ENCODE data around the gene SPACDR. TPM values are rescaled to one million over a fixed set of nuclear protein-coding genes. Genes with fewer than 3 reads are reported as not detected.
"Not testable (repeated sequence)": the region's sequence is repeated elsewhere in the genome, so short reads cannot be mapped to it uniquely, and the experiment has no call there.

SPACDR gene
- total RNA-seq, 1 donor from 2014 or later = not detected

GRCh38 chr7:100504887-100505611, 41.0 kb upstream of the SPACDR start:
- no peak for DNase-seq (ENCODE audit: low read depth)
- no peaks in the 10 kb centered on the region for H3K36me3 ChIP-seq (ENCODE audit: control insufficient read depth, insufficient read depth, low read length)
- TF ChIP-seq, protein P1, sequence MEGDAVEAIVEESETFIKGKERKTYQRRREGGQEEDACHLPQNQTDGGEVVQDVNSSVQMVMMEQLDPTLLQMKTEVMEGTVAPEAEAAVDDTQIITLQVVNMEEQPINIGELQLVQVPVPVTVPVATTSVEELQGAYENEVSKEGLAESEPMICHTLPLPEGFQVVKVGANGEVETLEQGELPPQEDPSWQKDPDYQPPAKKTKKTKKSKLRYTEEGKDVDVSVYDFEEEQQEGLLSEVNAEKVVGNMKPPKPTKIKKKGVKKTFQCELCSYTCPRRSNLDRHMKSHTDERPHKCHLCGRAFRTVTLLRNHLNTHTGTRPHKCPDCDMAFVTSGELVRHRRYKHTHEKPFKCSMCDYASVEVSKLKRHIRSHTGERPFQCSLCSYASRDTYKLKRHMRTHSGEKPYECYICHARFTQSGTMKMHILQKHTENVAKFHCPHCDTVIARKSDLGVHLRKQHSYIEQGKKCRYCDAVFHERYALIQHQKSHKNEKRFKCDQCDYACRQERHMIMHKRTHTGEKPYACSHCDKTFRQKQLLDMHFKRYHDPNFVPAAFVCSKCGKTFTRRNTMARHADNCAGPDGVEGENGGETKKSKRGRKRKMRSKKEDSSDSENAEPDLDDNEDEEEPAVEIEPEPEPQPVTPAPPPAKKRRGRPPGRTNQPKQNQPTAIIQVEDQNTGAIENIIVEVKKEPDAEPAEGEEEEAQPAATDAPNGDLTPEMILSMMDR (IDR thresholded peaks at IDR 0.05; ENCODE audit: insufficient read depth, low read length, poor library complexity, severe bottlenecking) = no peak
- H3K4me3 ChIP-seq (ENCODE audit: low read depth, low read length) = no peak overlapping the region
- no peaks in the 10 kb centered on the region for H3K27me3 ChIP-seq (ENCODE audit: control insufficient read depth, insufficient read depth, low read length)

DNA sequence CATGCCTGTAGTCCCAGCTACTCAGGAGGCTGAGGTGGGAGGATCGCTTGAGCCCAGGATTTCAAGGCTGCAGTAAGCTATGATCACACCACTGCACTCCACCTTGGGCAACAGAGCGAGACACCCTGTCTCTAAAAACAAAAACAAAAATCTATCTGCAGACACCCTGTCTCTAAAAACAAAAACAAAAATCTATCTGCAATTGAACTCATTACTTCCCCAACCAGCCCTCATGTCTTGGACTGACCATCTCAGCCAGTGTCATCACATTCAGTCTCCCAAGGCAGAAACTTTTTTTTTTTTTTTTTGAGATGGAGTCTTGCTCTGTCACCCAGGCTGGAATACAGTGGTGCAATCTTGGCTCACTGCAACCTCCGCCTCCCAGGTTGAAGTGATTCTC, 40.0 kb upstream of the SPACDR start:
- not testable (repeated sequence) for H3K36me3 ChIP-seq (ENCODE audit: control insufficient read depth, insufficient read depth, low read length); H3K4me3 ChIP-seq (ENCODE audit: low read depth, low read length); H3K27me3 ChIP-seq (ENCODE audit: control insufficient read depth, insufficient read depth, low read length); DNase-seq (ENCODE audit: low read depth)

DNA sequence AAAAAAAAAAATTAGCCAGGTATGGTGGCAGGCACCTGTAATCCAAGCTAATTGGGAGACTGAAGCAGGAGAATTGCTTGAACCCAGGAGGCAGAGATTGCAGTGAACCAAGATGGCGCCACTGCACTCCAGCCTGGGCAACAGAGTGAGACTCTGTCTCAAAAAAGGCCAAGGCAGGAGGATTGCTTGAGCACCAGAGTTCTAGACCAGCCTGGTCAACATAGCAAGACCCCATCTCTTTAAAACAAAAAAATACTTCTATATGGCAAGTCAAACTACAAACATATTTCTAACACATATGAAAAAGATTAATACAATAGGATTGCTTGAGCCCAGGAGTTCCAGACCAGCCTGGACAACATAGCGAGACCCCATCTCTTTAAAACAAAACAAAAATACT, 36.7 kb upstream of the SPACDR start:
- DNase-seq (ENCODE audit: low read depth); H3K4me3 ChIP-seq (ENCODE audit: low read depth, low read length); H3K36me3 ChIP-seq (ENCODE audit: control insufficient read depth, insufficient read depth, low read length); H3K27me3 ChIP-seq (ENCODE audit: control insufficient read depth, insufficient read depth, low read length): not testable (repeated sequence)

DNA sequence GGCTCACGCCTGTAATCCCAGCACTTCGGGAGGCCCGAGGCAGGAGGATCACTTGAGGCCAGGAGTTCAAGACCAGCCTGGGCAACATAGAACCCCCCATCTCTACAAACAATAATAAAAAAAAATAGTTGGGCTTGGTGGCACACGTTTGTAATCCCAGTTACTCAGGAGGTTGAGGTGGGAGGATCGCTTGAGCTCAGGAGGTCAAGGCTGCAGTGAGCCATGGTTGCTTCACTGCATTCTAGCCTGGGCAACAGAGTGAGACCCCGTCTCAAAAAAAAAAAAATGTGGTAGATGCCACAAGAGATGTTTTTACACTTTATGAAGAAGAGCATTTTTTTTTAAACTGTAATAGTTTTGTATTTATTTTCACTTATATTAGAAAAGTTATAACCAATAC, 32.4 kb upstream of the SPACDR start:
- Histone ChIP-seq H3K4me3 (ENCODE audit: low read depth, low read length) (no peak overlapping the region), H3K36me3 (ENCODE audit: control insufficient read depth, insufficient read depth, low read length) (no peaks in the 10 kb centered on the region), H3K27me3 (ENCODE audit: control insufficient read depth, insufficient read depth, low read length) (no peaks in the 10 kb centered on the region)
- TF ChIP-seq, protein P1 (IDR thresholded peaks at IDR 0.05; ENCODE audit: insufficient read depth, low read length, poor library complexity, severe bottlenecking) = no peak
- no peak for DNase-seq (ENCODE audit: low read depth)

GRCh38 chr7:100493476-100494264, 29.6 kb upstream of the SPACDR start:
- Histone ChIP-seq H3K4me3 (ENCODE audit: low read depth, low read length) (peak overlapping the region; percentile 13), H3K36me3 (ENCODE audit: control insufficient read depth, insufficient read depth, low read length) (no peaks in the 10 kb centered on the region), H3K27me3 (ENCODE audit: control insufficient read depth, insufficient read depth, low read length) (peaks cover 3% of the 10 kb centered on the region)
- TF ChIP-seq, protein P1 (IDR thresholded peaks at IDR 0.05; ENCODE audit: insufficient read depth, low read length, poor library complexity, severe bottlenecking) = no peak
- DNase-seq (ENCODE audit: low read depth) = no peak

DNA sequence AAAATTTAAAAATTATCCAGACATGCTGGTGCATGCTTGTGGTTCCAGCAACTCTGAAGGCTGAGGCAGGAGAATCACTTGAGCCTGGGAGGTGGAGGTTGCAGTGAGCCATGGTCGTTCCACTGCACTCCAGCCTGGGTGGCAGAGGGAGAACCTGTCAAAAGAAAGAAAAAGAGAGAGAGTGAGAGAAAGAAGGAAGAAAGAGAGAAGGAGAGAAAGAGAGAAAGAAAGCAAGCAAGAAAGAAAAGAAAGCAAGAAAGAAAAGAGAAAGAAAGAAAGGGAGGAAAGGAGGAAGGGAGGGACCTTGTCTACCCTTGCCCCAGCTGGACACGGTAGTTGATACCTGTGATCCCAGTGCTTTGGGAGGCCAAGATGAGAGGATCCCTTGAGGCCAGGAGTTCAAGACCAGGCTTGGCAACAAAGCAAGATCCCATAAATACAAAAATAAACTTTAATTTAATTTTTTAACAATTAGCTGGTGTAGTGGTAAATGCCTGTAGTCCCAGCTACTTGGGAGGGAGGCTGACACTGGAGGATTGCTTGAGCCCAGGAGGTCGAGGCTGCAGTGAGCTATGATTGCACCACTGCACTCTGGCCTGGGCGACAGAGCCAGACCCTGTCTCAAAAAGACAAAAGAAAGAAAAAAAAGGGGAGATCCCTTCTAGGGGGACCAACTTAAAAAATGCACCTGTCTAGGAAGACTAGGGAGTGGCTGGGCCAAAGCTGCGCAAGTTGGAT, 28.8 kb upstream of the SPACDR start:
- DNase-seq (ENCODE audit: low read depth) = no peak
- Histone ChIP-seq H3K4me3 (ENCODE audit: low read depth, low read length) (peak overlapping the region; percentile 13), H3K27me3 (ENCODE audit: control insufficient read depth, insufficient read depth, low read length) (peaks cover 3% of the 10 kb centered on the region), H3K36me3 (ENCODE audit: control insufficient read depth, insufficient read depth, low read length) (no peaks in the 10 kb centered on the region)
- TF ChIP-seq, protein P1 (IDR thresholded peaks at IDR 0.05; ENCODE audit: insufficient read depth, low read length, poor library complexity, severe bottlenecking) = no peak

All from kidney epithelial cell (primary cell).